Measurements from ENCODE around the gene POLR1H.
A peak's percentile ranks its signal among the peaks of the same experiment; 100 is the strongest.
"Not testable (repeated sequence)": the region's sequence is repeated elsewhere in the genome, so short reads cannot be mapped to it uniquely, and the experiment has no call there.

The POLR1H gene, protein sequence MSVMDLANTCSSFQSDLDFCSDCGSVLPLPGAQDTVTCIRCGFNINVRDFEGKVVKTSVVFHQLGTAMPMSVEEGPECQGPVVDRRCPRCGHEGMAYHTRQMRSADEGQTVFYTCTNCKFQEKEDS

GRCh38 chr6:30061092-30061857, at the start of gene POLR1H:
Gene POLR1H, plus strand, starts transcription at chr6:30061265. Its CDS starts 260 bp downstream, at chr6:30061525.
- DNase-seq (ENCODE audit: low read depth in 3 of 3, low spot score in 1 of 3), result peak; percentile 65 to 72 (median 67)

- DNase-seq (ENCODE audit: low read depth in 3 of 3, low spot score in 1 of 3), result peak in 1 of 3 donors; percentile 46
Observed at GRCh38 chr6:30013291-30013922, 47.7 kb upstream of the POLR1H start.

GRCh38 chr6:30019819-30020218, 41.2 kb upstream of the POLR1H start:
- no peak for DNase-seq (ENCODE audit: low read depth in 3 of 3, low spot score in 1 of 3)

- no peak for DNase-seq (ENCODE audit: low read depth in 3 of 3, low spot score in 1 of 3)
Observed at GRCh38 chr6:30020626-30021025, 40.4 kb upstream of the POLR1H start.

- no peak for DNase-seq (ENCODE audit: low read depth in 3 of 3, low spot score in 1 of 3)
Observed at GRCh38 chr6:30022189-30022588, 38.9 kb upstream of the POLR1H start.

DNA sequence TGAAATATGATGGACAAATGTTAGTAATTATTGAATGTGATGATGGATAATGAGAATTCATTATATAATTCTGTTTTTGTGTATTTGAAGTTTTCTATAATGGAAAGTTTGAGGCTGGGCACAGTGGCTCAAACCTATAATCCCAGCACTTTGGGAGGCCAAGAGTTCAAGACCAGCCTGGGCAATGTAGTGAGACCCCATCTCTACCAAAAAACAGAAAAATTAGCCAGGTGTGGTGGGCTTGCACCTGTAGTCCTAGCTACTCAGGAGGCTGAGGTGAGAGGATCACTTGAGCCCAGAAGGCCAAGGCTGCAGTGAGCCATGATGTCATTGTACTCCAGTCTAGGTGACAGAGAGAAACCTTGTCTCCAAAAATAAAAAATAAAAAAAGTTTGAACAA, 38.4 kb upstream of the POLR1H start:
- not testable (repeated sequence) for DNase-seq (ENCODE audit: low read depth in 3 of 3, low spot score in 1 of 3)

- DNase-seq (ENCODE audit: low read depth in 3 of 3, low spot score in 1 of 3), result no peak
Observed at GRCh38 chr6:30025186-30025585, 35.9 kb upstream of the POLR1H start.

GRCh38 chr6:30029588-30029987, 31.5 kb upstream of the POLR1H start:
- no peak for DNase-seq (ENCODE audit: low read depth in 3 of 3, low spot score in 1 of 3)

DNA sequence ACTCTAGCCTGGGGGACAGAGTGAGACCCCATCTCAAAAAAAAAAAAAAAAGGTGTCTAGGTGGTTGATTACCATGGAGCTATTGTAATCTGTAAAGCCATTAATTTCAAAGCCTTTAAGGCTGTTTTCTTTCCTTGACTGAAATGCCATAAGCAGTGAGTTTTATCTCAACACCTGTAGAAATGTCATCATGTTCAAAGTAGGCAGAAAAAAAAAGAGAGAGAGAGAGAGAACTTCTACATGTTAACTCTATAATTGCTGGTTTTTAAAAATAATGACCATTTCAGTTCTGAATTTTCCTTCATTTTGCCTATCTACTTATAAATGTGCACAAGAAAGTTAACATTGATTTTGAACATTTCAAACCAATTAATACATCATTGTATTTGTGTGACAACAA, 29.7 kb upstream of the POLR1H start:
- no peak for DNase-seq (ENCODE audit: low read depth in 3 of 3, low spot score in 1 of 3)

GRCh38 chr6:30033440-30033839, 27.6 kb upstream of the POLR1H start:
- not testable (repeated sequence) for DNase-seq (ENCODE audit: low read depth in 3 of 3, low spot score in 1 of 3)

DNA sequence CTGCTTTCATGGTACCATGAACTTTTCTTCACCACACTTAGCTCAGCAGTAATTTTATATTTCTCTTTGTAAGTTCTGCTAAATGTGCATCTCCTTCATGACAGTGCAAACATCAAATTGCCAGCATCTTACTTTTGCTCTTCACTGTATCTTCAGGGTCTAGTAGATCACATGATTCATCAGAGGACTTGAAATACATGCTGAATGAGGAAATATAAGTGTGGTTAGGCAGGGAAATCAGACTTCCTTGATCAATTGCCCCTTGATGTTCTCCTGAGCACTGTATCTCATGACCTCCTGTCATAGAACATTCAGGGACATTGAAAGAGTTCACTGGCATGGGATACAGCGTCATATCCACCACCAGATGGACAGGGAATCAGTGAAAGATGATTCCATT, 25.3 kb upstream of the POLR1H start:
- no peak for DNase-seq (ENCODE audit: low read depth in 3 of 3, low spot score in 1 of 3)

- no peak for DNase-seq (ENCODE audit: low read depth in 3 of 3, low spot score in 1 of 3)
Observed at GRCh38 chr6:30037182-30037788, 23.8 kb upstream of the POLR1H start.

- no peak for DNase-seq (ENCODE audit: low read depth in 3 of 3, low spot score in 1 of 3)
Observed at GRCh38 chr6:30041221-30041620, 19.8 kb upstream of the POLR1H start.

- no peak for DNase-seq (ENCODE audit: low read depth in 3 of 3, low spot score in 1 of 3)
Observed at GRCh38 chr6:30041821-30042220, 19.2 kb upstream of the POLR1H start.

- DNase-seq (ENCODE audit: low read depth in 3 of 3, low spot score in 1 of 3), result no peak
Observed at GRCh38 chr6:30042476-30042875, 18.6 kb upstream of the POLR1H start.

GRCh38 chr6:30042914-30043313, 18.2 kb upstream of the POLR1H start:
- no peak for DNase-seq (ENCODE audit: low read depth in 3 of 3, low spot score in 1 of 3)

DNA sequence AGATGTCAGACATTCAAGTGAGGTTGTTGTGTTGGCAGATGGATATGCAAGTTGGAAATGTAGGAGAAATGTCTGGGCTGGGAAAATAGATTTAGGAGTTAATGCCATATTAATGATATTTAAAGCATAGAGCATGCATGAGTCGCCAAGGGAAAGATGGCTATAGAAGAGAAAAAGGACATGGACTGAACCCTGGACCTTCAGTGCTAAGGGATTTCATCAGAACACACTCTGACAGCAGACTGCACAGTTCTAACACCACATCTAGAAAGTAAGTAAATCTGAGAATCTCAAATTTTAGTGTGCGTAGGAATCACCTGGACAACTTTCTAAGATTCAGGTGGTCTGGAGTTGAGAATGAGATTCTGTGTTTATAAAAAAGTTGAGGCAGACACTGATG, 17.3 kb upstream of the POLR1H start:
- no peak for DNase-seq (ENCODE audit: low read depth in 3 of 3, low spot score in 1 of 3)

- DNase-seq (ENCODE audit: low read depth in 3 of 3, low spot score in 1 of 3), result no peak
Observed at GRCh38 chr6:30044630-30045029, 16.4 kb upstream of the POLR1H start.

- no peak for DNase-seq (ENCODE audit: low read depth in 3 of 3, low spot score in 1 of 3)
Observed at GRCh38 chr6:30047220-30047619, 13.8 kb upstream of the POLR1H start.

- no peak for DNase-seq (ENCODE audit: low read depth in 3 of 3, low spot score in 1 of 3)
Observed at GRCh38 chr6:30053682-30054081, 7.4 kb upstream of the POLR1H start.

- no peak for DNase-seq (ENCODE audit: low read depth in 3 of 3, low spot score in 1 of 3)
Observed at GRCh38 chr6:30055513-30055912, 5.6 kb upstream of the POLR1H start.

DNA sequence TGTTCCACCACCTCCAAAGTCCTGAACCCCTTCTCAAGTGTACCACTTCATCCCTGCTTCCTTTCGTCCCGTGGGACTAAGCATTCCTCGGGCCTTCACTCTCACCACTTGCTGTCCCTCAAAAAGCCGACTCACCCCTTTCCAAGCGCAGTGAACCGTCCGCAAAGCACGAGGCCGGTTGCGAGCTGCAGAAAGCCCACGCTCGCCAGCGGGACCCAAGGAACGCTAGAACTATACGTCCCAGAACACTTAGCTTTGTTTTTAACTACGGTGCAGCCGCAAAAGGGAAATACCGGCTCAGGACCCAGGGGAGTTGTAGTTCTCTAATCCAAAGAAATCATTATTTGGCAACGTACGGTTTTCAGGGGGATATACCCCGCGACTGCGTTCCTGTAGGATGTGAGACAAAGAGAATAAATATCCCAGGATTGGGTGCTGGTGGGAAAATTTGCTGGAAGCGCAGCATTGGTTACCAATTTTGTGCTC, 416 bp upstream of the POLR1H start:
- no peak for DNase-seq (ENCODE audit: low read depth in 3 of 3, low spot score in 1 of 3)
